ENCODE data around the gene ITPRIPL2. TPM values are rescaled to one million over a fixed set of nuclear protein-coding genes. Genes with fewer than 3 reads are reported as not detected.

ITPRIPL2 gene
- total and polyA plus RNA-seq, 10 donors, result 2.2 to 41.5 (median 24.9) TPM

DNA sequence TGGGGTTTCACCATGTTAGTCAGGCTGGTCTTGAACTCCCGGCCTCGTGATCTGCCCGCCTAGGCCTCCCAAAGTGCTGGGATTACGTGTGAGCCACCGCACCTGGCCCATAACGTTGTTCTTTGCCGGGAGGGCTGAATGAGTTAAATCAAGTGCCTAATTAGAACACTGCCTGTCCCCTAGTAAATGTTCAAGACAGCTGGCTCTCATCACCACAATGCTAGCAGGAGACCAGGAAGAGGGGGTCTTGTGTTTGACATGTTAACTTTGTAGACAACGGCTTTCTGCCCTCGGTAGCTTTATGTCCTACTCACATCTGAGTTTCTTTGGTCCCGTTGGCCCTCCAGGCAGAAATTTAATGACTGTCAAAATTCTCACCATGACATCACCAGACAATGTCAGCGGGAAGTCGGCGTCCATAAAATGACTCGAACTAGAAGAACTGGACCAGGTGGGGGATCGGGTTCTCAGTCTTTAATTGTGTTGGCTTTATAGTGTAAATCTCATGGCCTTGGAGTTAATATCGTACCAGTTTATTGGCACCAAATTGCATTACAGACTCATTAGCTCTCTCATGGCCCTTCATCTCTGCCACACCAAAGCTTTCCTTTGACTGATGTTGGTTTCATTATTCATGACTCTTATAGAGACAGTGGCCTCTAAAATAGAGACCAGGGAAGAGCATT lies 11.4 kb upstream of the ITPRIPL2 start:
- Histone ChIP-seq H3K27ac (no peak overlapping the region), H3K4me3 (no peak overlapping the region), H3K27me3 (replicated peaks in 1 of 7) (no peaks in the 10 kb centered on the region), H3K4me1 (peaks cover 0 to 2% (median 0%) of the 10 kb centered on the region in 6 donors), H3K9me3 (peaks cover 0 to 12% (median 0%) of the 10 kb centered on the region in 8 donors), H3K36me3 (no peaks in the 10 kb centered on the region)
- no peak for DNase-seq
- WGBS, 5 donors, result 77 to 85% (median 83%) methylated on average over 16 of the region's 16 CpGs
- TF ChIP-seq POLR2A (IDR thresholded peaks at IDR 0.05) (no peak), POLR2AphosphoS5 (IDR thresholded peaks at IDR 0.05) (no peak)
- TF ChIP-seq, protein P1, sequence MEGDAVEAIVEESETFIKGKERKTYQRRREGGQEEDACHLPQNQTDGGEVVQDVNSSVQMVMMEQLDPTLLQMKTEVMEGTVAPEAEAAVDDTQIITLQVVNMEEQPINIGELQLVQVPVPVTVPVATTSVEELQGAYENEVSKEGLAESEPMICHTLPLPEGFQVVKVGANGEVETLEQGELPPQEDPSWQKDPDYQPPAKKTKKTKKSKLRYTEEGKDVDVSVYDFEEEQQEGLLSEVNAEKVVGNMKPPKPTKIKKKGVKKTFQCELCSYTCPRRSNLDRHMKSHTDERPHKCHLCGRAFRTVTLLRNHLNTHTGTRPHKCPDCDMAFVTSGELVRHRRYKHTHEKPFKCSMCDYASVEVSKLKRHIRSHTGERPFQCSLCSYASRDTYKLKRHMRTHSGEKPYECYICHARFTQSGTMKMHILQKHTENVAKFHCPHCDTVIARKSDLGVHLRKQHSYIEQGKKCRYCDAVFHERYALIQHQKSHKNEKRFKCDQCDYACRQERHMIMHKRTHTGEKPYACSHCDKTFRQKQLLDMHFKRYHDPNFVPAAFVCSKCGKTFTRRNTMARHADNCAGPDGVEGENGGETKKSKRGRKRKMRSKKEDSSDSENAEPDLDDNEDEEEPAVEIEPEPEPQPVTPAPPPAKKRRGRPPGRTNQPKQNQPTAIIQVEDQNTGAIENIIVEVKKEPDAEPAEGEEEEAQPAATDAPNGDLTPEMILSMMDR (IDR thresholded peaks at IDR 0.05 in 8 of 11, conservative IDR thresholded peaks at IDR 0.05 in 3 of 11), result no peak
- intact Hi-C loops (cut with DNase I; ENCODE audit: low total_unique reads), result no loop called here

DNA sequence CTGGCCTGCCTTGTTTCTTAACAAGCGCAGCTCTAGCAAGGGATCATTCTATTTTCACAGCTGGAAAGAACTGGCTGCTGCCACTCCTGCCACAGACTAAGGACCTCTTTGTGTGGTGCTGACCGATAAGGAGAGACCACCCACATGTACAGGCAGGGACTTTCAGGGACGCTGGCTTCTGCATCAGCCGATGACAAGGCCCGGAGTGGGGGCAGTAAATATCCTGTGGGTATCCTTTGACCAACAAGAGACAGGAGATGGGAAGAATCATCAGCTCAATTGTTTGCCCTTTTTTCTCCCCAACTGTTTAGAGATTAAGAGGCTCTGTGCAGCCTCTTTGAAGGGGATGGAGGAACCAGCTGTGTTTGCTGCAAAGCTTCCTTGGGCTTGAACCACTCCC lies 9.2 kb upstream of the ITPRIPL2 start:
- intact Hi-C loops (cut with DNase I; ENCODE audit: low total_unique reads), result no loop called here
- no peaks in the 10 kb centered on the region for H3K27me3 ChIP-seq (replicated peaks in 1 of 7)
- H3K36me3 ChIP-seq, result no peaks in the 10 kb centered on the region
- no peak for DNase-seq
- H3K4me3 ChIP-seq, result no peak overlapping the region
- TF ChIP-seq POLR2A (IDR thresholded peaks at IDR 0.05) (no peak), POLR2AphosphoS5 (IDR thresholded peaks at IDR 0.05) (no peak)
- TF ChIP-seq, protein P1 (IDR thresholded peaks at IDR 0.05 in 8 of 11, conservative IDR thresholded peaks at IDR 0.05 in 3 of 11), result no peak
- peaks cover 0 to 5% (median 0%) of the 10 kb centered on the region in 8 donors for H3K9me3 ChIP-seq
- peaks cover 0 to 8% (median 0%) of the 10 kb centered on the region in 6 donors for H3K4me1 ChIP-seq
- no peak overlapping the region for H3K27ac ChIP-seq
- WGBS, 5 donors, result 80 to 90% (median 83%) methylated on average over 5 of the region's 5 CpGs

DNA sequence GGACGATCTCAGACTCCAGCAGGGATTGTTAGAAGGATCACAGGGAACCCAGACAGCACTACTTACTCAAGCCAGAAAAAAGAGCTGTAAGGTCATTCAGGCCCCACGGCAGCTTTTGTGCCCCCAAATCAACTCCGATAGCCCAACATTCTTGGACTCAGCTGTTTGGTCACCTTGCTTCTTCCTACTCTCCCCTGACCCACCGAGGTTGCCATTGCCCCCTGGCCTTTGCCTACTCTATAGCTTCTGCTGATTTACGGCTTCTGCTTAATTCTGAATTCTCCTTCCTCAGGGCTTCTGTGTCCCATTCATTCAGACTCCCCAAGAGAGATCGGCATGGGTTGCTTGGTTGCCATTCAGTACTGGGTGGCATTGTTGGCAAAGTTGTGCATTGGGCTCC lies 8.6 kb upstream of the ITPRIPL2 start:
- Histone ChIP-seq H3K36me3 (no peaks in the 10 kb centered on the region), H3K27ac (no peak overlapping the region), H3K9me3 (peaks cover 0 to 2% (median 0%) of the 10 kb centered on the region in 8 donors), H3K27me3 (replicated peaks in 1 of 7) (no peaks in the 10 kb centered on the region), H3K4me3 (no peak overlapping the region), H3K4me1 (peaks cover 0 to 8% (median 0%) of the 10 kb centered on the region in 6 donors)
- intact Hi-C loops (cut with DNase I; ENCODE audit: low total_unique reads), result no loop called here
- no peak for TF ChIP-seq POLR2A (IDR thresholded peaks at IDR 0.05)
- TF ChIP-seq POLR2AphosphoS5 (IDR thresholded peaks at IDR 0.05), result no peak
- TF ChIP-seq, protein P1 (IDR thresholded peaks at IDR 0.05 in 8 of 11, conservative IDR thresholded peaks at IDR 0.05 in 3 of 11), result no peak
- DNase-seq, result no peak
- 83 to 93% (median 84%) methylated on average over 6 of the region's 6 CpGs for WGBS, 5 donors

DNA sequence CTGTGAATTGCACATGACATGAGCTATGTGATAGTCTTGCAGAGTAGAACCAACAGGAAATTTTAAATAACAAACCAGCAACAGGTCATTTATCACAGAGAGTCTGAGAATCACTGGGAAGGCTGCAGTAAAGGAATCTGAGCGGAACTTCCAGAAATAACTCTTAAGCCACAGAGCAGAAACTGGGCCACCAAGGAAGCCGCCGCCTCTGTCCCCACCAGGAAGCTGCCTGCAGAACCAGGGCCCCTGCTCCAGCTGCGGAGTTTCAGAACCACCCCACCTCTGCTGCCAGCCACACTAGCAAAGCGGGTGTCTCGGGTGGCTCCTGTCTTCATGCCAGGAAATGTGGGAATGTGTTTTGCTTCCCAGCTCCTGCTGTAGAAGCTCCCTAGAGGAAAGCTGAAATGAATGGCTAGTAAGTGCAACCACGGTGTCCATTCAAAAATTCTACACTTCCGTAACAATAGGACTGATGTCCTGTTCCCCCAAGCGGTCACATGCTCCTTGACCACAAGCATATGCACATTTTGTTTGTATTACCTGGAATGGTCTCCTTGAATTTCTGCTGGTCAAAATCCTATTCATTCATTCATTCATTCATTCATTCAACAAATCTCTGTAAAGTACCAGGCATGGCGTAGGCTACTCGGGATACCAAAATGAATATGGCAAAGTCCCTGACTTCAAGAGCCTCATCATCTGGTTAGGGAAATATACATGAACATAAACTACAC lies 7.7 kb upstream of the ITPRIPL2 start:
- H3K27ac ChIP-seq, result no peak overlapping the region
- intact Hi-C loops (cut with DNase I; ENCODE audit: low total_unique reads), result no loop called here
- WGBS, 5 donors, result 53 to 76% (median 63%) methylated on average over 11 of the region's 11 CpGs

More for the DNA sequence above, 7.7 kb upstream of the ITPRIPL2 start:
- DNase-seq, result no peak
- Histone ChIP-seq H3K36me3 (no peaks in the 10 kb centered on the region), H3K4me3 (no peak overlapping the region), H3K27me3 (replicated peaks in 1 of 7) (no peaks in the 10 kb centered on the region), H3K9me3 (no peaks in the 10 kb centered on the region), H3K4me1 (peaks cover 0 to 8% (median 0%) of the 10 kb centered on the region in 6 donors)
- TF ChIP-seq POLR2AphosphoS5 (IDR thresholded peaks at IDR 0.05) (no peak), POLR2A (IDR thresholded peaks at IDR 0.05) (no peak)
- TF ChIP-seq, protein P1 (IDR thresholded peaks at IDR 0.05 in 8 of 11, conservative IDR thresholded peaks at IDR 0.05 in 3 of 11), result no peak

All from spleen (tissue), 11 donors.